Measurements from ENCODE around the gene FSD1. TPM values are rescaled to one million over a fixed set of nuclear protein-coding genes. Genes with fewer than 3 reads are reported as not detected.

The FSD1 gene
- total RNA-seq, 1 donor from 2014 or later, result 48.3 TPM

DNA sequence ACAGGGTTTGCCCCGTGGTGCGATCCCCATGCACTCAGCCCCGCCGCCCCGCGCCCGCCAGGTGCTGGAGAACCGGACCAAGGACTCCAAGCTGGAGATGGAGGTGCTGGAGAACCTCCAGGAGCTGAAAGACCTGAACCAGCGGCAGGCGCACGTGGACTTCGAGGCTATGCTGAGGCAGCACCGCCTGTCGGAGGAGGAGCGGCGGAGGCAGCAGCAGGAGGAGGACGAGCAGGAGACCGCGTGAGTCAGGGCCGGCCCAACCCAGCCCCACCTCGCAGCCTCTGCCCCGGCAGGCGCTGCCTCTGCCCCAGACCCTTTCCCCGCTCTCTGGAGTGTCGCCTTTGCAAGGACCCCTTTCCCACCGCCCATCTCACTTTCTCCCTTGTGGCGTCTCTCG, 46.2 kb upstream of the FSD1 start:
- H3K9me3 ChIP-seq (ENCODE audit: low read depth), result no peaks in the 10 kb centered on the region
- H3K79me2 ChIP-seq (ENCODE audit: low read depth), result no peaks in the 10 kb centered on the region
- H3K36me3 ChIP-seq, result peaks cover 6% of the 10 kb centered on the region
- H3K4me3 ChIP-seq, result no peak overlapping the region
- H4K20me1 ChIP-seq (ENCODE audit: low read depth), result no peaks in the 10 kb centered on the region
- no peaks in the 10 kb centered on the region for H3F3A ChIP-seq (ENCODE audit: low read depth)
- TF ChIP-seq EZH2phosphoT487 (IDR thresholded peaks at IDR 0.05), result no peak
- TF ChIP-seq, protein P1, sequence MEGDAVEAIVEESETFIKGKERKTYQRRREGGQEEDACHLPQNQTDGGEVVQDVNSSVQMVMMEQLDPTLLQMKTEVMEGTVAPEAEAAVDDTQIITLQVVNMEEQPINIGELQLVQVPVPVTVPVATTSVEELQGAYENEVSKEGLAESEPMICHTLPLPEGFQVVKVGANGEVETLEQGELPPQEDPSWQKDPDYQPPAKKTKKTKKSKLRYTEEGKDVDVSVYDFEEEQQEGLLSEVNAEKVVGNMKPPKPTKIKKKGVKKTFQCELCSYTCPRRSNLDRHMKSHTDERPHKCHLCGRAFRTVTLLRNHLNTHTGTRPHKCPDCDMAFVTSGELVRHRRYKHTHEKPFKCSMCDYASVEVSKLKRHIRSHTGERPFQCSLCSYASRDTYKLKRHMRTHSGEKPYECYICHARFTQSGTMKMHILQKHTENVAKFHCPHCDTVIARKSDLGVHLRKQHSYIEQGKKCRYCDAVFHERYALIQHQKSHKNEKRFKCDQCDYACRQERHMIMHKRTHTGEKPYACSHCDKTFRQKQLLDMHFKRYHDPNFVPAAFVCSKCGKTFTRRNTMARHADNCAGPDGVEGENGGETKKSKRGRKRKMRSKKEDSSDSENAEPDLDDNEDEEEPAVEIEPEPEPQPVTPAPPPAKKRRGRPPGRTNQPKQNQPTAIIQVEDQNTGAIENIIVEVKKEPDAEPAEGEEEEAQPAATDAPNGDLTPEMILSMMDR (IDR thresholded peaks at IDR 0.05), result no peak
- no peaks in the 10 kb centered on the region for H3K27me3 ChIP-seq
- Mint-ChIP-seq H3K27ac (no peak overlapping the region), H3K9me3 (peaks cover 10% of the 10 kb centered on the region), H3K4me3 (no peak overlapping the region), H3K4me1 (no peaks in the 10 kb centered on the region), H3K36me3 (peaks cover 26% of the 10 kb centered on the region), H3K27me3 (ENCODE audit: insufficient read depth, low read depth) (no peaks in the 10 kb centered on the region)
- H3K4me2 ChIP-seq, result no peak overlapping the region
- no peak for DNase-seq (ENCODE audit: low spot score)
- no peak overlapping the region for H2AFZ ChIP-seq (replicated peaks)
- H3K4me1 ChIP-seq, result no peaks in the 10 kb centered on the region
- no peak overlapping the region for H3K27ac ChIP-seq
- H3K9ac ChIP-seq, result no peak overlapping the region

DNA sequence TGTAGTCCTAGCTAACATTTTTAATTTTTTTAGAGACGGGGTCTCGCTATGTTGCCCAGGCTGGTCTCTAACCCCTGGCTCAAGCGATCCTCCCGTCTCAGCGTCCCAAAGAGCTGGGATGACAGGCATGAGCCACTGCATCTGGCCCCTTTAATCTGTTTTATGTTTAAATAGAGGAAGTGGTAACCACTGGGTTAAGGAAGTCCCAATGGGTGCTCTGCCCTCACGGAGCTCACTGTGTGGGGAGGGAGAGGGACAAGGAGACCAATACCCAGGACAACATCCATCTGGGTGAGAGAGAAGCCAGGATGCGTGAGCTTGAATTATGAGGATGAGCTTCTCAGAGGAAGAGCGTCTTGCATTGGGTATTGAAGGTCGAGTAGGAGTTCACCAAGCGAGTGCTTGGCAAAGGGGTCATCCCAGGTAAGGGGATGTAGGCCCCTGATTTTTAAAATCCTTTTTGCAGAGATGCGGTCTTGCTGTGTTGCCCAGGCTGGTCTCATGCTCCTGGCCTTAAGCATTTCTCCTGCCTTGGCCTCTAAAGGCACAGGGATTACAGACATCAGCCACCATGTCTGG, 43.7 kb upstream of the FSD1 start:
- no peak overlapping the region for H2AFZ ChIP-seq (replicated peaks)
- Mint-ChIP-seq H3K27me3 (ENCODE audit: insufficient read depth, low read depth) (peaks cover 4% of the 10 kb centered on the region), H3K4me1 (no peaks in the 10 kb centered on the region), H3K9me3 (no peaks in the 10 kb centered on the region), H3K27ac (no peak overlapping the region), H3K36me3 (peaks cover 13% of the 10 kb centered on the region), H3K4me3 (no peak overlapping the region)
- no peak overlapping the region for H3K4me2 ChIP-seq
- no peaks in the 10 kb centered on the region for H3K36me3 ChIP-seq
- H3K9me3 ChIP-seq (ENCODE audit: low read depth), result no peaks in the 10 kb centered on the region
- H3K4me3 ChIP-seq, result no peak overlapping the region
- no peaks in the 10 kb centered on the region for H3K4me1 ChIP-seq
- TF ChIP-seq EZH2phosphoT487 (IDR thresholded peaks at IDR 0.05) (no peak), EZH2 (IDR thresholded peaks at IDR 0.05) (no peak)
- TF ChIP-seq, protein P1 (IDR thresholded peaks at IDR 0.05), result no peak
- H3K79me2 ChIP-seq (ENCODE audit: low read depth), result no peaks in the 10 kb centered on the region
- no peak overlapping the region for H3K27ac ChIP-seq
- DNase-seq (ENCODE audit: low spot score), result no peak
- no peaks in the 10 kb centered on the region for H3F3A ChIP-seq (ENCODE audit: low read depth)
- no peak overlapping the region for H3K9ac ChIP-seq
- no peaks in the 10 kb centered on the region for H3K27me3 ChIP-seq
- H4K20me1 ChIP-seq (ENCODE audit: low read depth), result no peaks in the 10 kb centered on the region

DNA sequence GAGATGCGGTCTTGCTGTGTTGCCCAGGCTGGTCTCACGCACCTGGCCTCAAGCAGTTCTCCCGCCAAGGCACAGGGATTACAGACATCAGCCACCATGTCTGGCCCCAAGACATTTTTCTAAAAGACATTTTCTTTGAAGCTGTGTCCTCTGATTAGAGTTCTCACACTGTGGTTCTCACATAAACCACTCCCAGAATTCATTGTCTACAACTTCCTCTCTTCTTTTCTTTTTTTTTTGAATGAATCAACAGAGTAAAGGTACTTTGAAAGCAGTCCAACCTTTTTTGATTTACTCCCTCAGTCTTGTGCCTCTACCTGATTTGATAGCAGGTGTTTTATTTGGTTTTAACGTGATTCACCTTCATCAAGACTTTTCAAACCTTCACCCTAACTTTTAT, 39.6 kb upstream of the FSD1 start:
- H3F3A ChIP-seq (ENCODE audit: low read depth), result peaks cover 6% of the 10 kb centered on the region
- no peak overlapping the region for H3K4me2 ChIP-seq
- Mint-ChIP-seq H3K4me1 (peaks cover 4% of the 10 kb centered on the region), H3K27ac (no peak overlapping the region), H3K9me3 (no peaks in the 10 kb centered on the region), H3K4me3 (no peak overlapping the region), H3K36me3 (peaks cover 3% of the 10 kb centered on the region), H3K27me3 (ENCODE audit: insufficient read depth, low read depth) (peaks cover 6% of the 10 kb centered on the region)
- no peaks in the 10 kb centered on the region for H3K9me3 ChIP-seq (ENCODE audit: low read depth)
- no peaks in the 10 kb centered on the region for H3K4me1 ChIP-seq
- H3K36me3 ChIP-seq, result no peaks in the 10 kb centered on the region
- no peak for DNase-seq (ENCODE audit: low spot score)
- H3K4me3 ChIP-seq, result no peak overlapping the region
- no peak overlapping the region for H3K9ac ChIP-seq
- H4K20me1 ChIP-seq (ENCODE audit: low read depth), result peaks cover 5% of the 10 kb centered on the region
- no peaks in the 10 kb centered on the region for H3K79me2 ChIP-seq (ENCODE audit: low read depth)
- no peaks in the 10 kb centered on the region for H3K27me3 ChIP-seq
- no peak overlapping the region for H3K27ac ChIP-seq
- no peak for TF ChIP-seq EZH2 (IDR thresholded peaks at IDR 0.05)
- no peak for TF ChIP-seq EZH2phosphoT487 (IDR thresholded peaks at IDR 0.05)
- TF ChIP-seq, protein P1 (IDR thresholded peaks at IDR 0.05), result no peak
- H2AFZ ChIP-seq (replicated peaks), result no peak overlapping the region
